ENCODE data around the gene TMEM205.

GRCh38 chr19:11364296-11364904 is 18.3 kb upstream of the TMEM205 start:
- TF ChIP-seq CTCF (conservative IDR thresholded peaks at IDR 0.05; ENCODE audit: low read depth in 2 of 2) = no peak
- no peak for TF ChIP-seq REST (IDR thresholded peaks at IDR 0.05; ENCODE audit: unreplicated experiment)
- no peak for TF ChIP-seq EZH2 (IDR thresholded peaks at IDR 0.05; ENCODE audit: low read depth, unreplicated experiment)
- no peak for TF ChIP-seq POLR2AphosphoS5 (IDR thresholded peaks at IDR 0.05; ENCODE audit: low read depth)
- TF ChIP-seq JUNB (IDR thresholded peaks at IDR 0.05; ENCODE audit: unreplicated experiment) = no peak
- TF ChIP-seq ZNF114 (CRISPR knock-in tag; IDR thresholded peaks at IDR 0.05) = no peak
- TF ChIP-seq EZH2phosphoT487 (IDR thresholded peaks at IDR 0.05; ENCODE audit: unreplicated experiment) = no peak
- no peak for TF ChIP-seq ZNF462 (CRISPR knock-in tag; IDR thresholded peaks at IDR 0.05)
- no peak for TF ChIP-seq STAT1 (IDR thresholded peaks at IDR 0.05; ENCODE audit: unreplicated experiment)
- TF ChIP-seq CREB1 (CRISPR knock-in tag; IDR thresholded peaks at IDR 0.05; ENCODE audit: low read depth) = no peak
- no peak for TF ChIP-seq NANOG (IDR thresholded peaks at IDR 0.05; ENCODE audit: borderline replicate concordance)
- TF ChIP-seq ETS1 (IDR thresholded peaks at IDR 0.05) = no peak
- TF ChIP-seq ZNF331 (CRISPR knock-in tag; IDR thresholded peaks at IDR 0.05; ENCODE audit: low read depth) = no peak

Data from GM23338 (cell line).